ENCODE results near the gene PEX14. TPM values are rescaled to one million over a fixed set of nuclear protein-coding genes. Genes with fewer than 3 reads are reported as not detected.
A peak's percentile ranks its signal among the peaks of the same experiment; 100 is the strongest.

The PEX14 gene
- total and polyA plus RNA-seq, 10 of the 15 experiments (the other 5 are each of a cell fraction or from before 2014, with no cell fraction given): 1.4 to 23.2 (median 12.0) TPM

- no TSS peak for BruUV-seq (replicated peaks)
- no peak for ATAC-seq
Measured at GRCh38 chr1:10475510-10475909, 760 bp downstream of the PEX14 start.

GRCh38 chr1:10479296-10479695 is 4.5 kb downstream of the PEX14 start:
- SMC1A ChIA-PET (ENCODE audit: uncharacterized antibody, unreplicated experiment): interaction anchor here (0.7 to 1.2 kb wide), 2 partner anchors 9 to 36 kb away, joined by 3 to 4 read pairs; no protein-coding TSS in a partner anchor
- Histone ChIP-seq H2AFZ (ENCODE audit: control insufficient read depth, low read depth, low read length) (no peak overlapping the region), H3K79me2 (ENCODE audit: control insufficient read depth, insufficient read depth, low read length) (peaks cover 27% of the 10 kb centered on the region), H3K4me1 (ENCODE audit: control insufficient read depth, insufficient read depth, low read length) (peaks cover 5% of the 10 kb centered on the region), H3K4me3 (no peak overlapping the region), H3K9me3 (replicated peaks; ENCODE audit: control insufficient read depth, insufficient read depth, low read length) (no peaks in the 10 kb centered on the region), H3K27me3 (replicated peaks in 1 of 2; ENCODE audit: control insufficient read depth in 2 of 2, insufficient read depth in 2 of 2, low read length in 1 of 2) (no peaks in the 10 kb centered on the region), H3K36me3 (ENCODE audit: control insufficient read depth in 2 of 2, insufficient read depth in 2 of 2, low read length in 1 of 2) (no peaks in the 10 kb centered on the region), H3K27ac (ENCODE audit: control insufficient read depth, insufficient read depth) (no peak overlapping the region), H4K20me1 (ENCODE audit: control insufficient read depth, insufficient read depth) (no peaks in the 10 kb centered on the region), H3K9ac (ENCODE audit: control insufficient read depth, insufficient read depth, low read length) (no peak overlapping the region), H3K4me2 (ENCODE audit: control insufficient read depth, insufficient read depth) (no peak overlapping the region)
- ATAC-seq (no peak), FAIRE-seq (no peak), DNase-seq (ENCODE audit: low read depth, low spot score) (no peak)
- RAD21 ChIA-PET (ENCODE audit: unreplicated experiment): no interaction called here
- POLR2A ChIA-PET: no interaction called here
- CTCF ChIA-PET: interaction anchor here (0.6 kb wide), 1 partner anchor 372 kb away, joined by 3 read pairs; no protein-coding TSS in a partner anchor
- TF ChIP-seq ZNF687 (IDR thresholded peaks at IDR 0.05) (no peak), ZNF207 (IDR thresholded peaks at IDR 0.05; ENCODE audit: borderline replicate concordance) (no peak), RAD21 (IDR thresholded peaks at IDR 0.05; ENCODE audit: insufficient read depth, low read depth, low read length) (no peak), CBFB (IDR thresholded peaks at IDR 0.05; ENCODE audit: low read depth) (no peak), PML (IDR thresholded peaks at IDR 0.05; ENCODE audit: low read length) (no peak), NFYA (IDR thresholded peaks at IDR 0.05; ENCODE audit: borderline replicate concordance, low read depth, low read length) (no peak), E2F4 (IDR thresholded peaks at IDR 0.05; ENCODE audit: low read depth, low read length) (no peak), NR2C2 (IDR thresholded peaks at IDR 0.05; ENCODE audit: borderline replicate concordance, control insufficient read depth, insufficient read length, low read depth) (no peak)
- BruUV-seq (replicated peaks): no TSS peak
- WGBS (ENCODE audit: insufficient coverage, insufficient replicate concordance, low lambda C conversion rate, missing lambda C conversion rate): 89% methylated on average over 8 of the region's 8 CpGs
- intact Hi-C loops (cut with micrococcal nuclease; ENCODE audit: unreplicated experiment): loop anchor here (10.0 kb wide), 1 partner anchor 1426 kb away; no protein-coding TSS in a partner anchor
- in situ Hi-C loops (cut with MboI): no loop called here

More at GRCh38 chr1:10475510-10475909, 760 bp downstream of the PEX14 start:
- Histone ChIP-seq H3K9ac (ENCODE audit: control insufficient read depth, insufficient read depth, low read length) (peak overlapping the region; percentile 73), H3K4me1 (ENCODE audit: control insufficient read depth, insufficient read depth, low read length) (peaks cover 18% of the 10 kb centered on the region), H3K9me3 (replicated peaks; ENCODE audit: control insufficient read depth, insufficient read depth, low read length) (no peaks in the 10 kb centered on the region), H3K27me3 (replicated peaks in 1 of 2; ENCODE audit: control insufficient read depth in 2 of 2, insufficient read depth in 2 of 2, low read length in 1 of 2) (no peaks in the 10 kb centered on the region), H3K36me3 (ENCODE audit: control insufficient read depth in 2 of 2, insufficient read depth in 2 of 2, low read length in 1 of 2) (no peaks in the 10 kb centered on the region), H3K79me2 (ENCODE audit: control insufficient read depth, insufficient read depth, low read length) (peaks cover 41% of the 10 kb centered on the region), H2AFZ (ENCODE audit: control insufficient read depth, low read depth, low read length) (peak overlapping the region; percentile 61), H3K4me2 (ENCODE audit: control insufficient read depth, insufficient read depth) (peak overlapping the region; percentile 48), H3K27ac (ENCODE audit: control insufficient read depth, insufficient read depth) (peak overlapping the region; percentile 74), H4K20me1 (ENCODE audit: control insufficient read depth, insufficient read depth) (no peaks in the 10 kb centered on the region), H3K4me3 (peak overlapping the region; percentile 96)
- no peak for DNase-seq (ENCODE audit: low read depth, low spot score)
- intact Hi-C loops (cut with micrococcal nuclease; ENCODE audit: unreplicated experiment) (loop anchor here (10.0 kb wide), 1 partner anchor 1429 kb away; no protein-coding TSS in a partner anchor), in situ Hi-C loops (cut with MboI) (no loop called here)
- RAD21 ChIA-PET (ENCODE audit: unreplicated experiment): interaction anchor here (0.8 to 1.5 kb wide), 3 partner anchors 10 to 45 kb away, joined by 3 to 10 read pairs (median 3); partner anchors contain the start of gene CENPS
- CTCF ChIA-PET: interaction anchor here (0.6 to 1.3 kb wide), 3 partner anchors 19 to 464 kb away, joined by 3 to 10 read pairs (median 7); partner anchors contain the start of gene CENPS
- POLR2A ChIA-PET: interaction anchor here (0.6 kb wide), 2 partner anchors 15 to 17 kb away, joined by 3 to 4 read pairs; no protein-coding TSS in a partner anchor
- no peak for FAIRE-seq
- SMC1A ChIA-PET (ENCODE audit: uncharacterized antibody, unreplicated experiment): interaction anchor here (1.1 to 1.5 kb wide), 4 partner anchors 19 to 87 kb away, joined by 3 to 8 read pairs (median 4); partner anchors contain the start of gene CENPS
- under 1% methylated on average over 13 of the region's 13 CpGs for WGBS (ENCODE audit: insufficient coverage, insufficient replicate concordance, low lambda C conversion rate, missing lambda C conversion rate)
- TF ChIP-seq ZBED1 (IDR thresholded peaks at IDR 0.05; ENCODE audit: borderline replicate concordance): no peak
- TF ChIP-seq CREB1 (IDR thresholded peaks at IDR 0.05; ENCODE audit: low read depth): no peak
- TF ChIP-seq ZNF384 (IDR thresholded peaks at IDR 0.05; ENCODE audit: borderline replicate concordance, low read depth, low read length): no peak
